PFSK-1 (cell line): ENCODE results near the gene MAP2.

ENCODE experiments used
- FOXP2 ChIP-seq: optimal IDR thresholded peaks from 2 replicates; pipeline ENCODE3; 2011; ENCODE audit warnings: borderline replicate concordance, control low read depth, inconsistent platforms; ENCODE audit not compliant: insufficient read depth; ENCODE audit errors: extremely low read length, extremely low read depth
- POLR2AphosphoS5 ChIP-seq: IDR thresholded peaks from 2 replicates; pipeline ENCODE4 v1.6.1; 2012; ENCODE audit warnings: low read depth, mild to moderate bottlenecking, control low read depth, low read length, moderate library complexity
- SIN3A ChIP-seq: IDR thresholded peaks from 2 replicates; pipeline ENCODE4 v1.6.1; 2012; ENCODE audit warnings: mild to moderate bottlenecking, low read length, moderate library complexity, borderline replicate concordance; ENCODE audit not compliant: insufficient read depth
- TAF1 ChIP-seq: IDR thresholded peaks from 2 replicates; pipeline ENCODE4 v1.6.1; 2012; ENCODE audit warnings: low read length, control low read depth, borderline replicate concordance; ENCODE audit not compliant: insufficient read depth
- TF ChIP-seq, protein P1 (sequence below), 2 experiments: IDR thresholded peaks; 2 replicates each; pipeline versions ENCODE4 v1.6.1 to v1.8.0; 2011 to 2012; ENCODE audit warnings: low read depth in 2 of 2, low read length in 2 of 2, control low read depth in 1 of 2, inconsistent platforms in 1 of 2, mild to moderate bottlenecking in 1 of 2, moderate library complexity in 1 of 2; ENCODE audit not compliant: insufficient read depth in 1 of 2

Gene MAP2

GRCh38 chr2:209682646-209683045 lies 258.8 kb downstream of the MAP2 start:
- TF ChIP-seq TAF1: no peak
- TF ChIP-seq SIN3A: no peak
- TF ChIP-seq FOXP2: no peak
- TF ChIP-seq, protein P1, sequence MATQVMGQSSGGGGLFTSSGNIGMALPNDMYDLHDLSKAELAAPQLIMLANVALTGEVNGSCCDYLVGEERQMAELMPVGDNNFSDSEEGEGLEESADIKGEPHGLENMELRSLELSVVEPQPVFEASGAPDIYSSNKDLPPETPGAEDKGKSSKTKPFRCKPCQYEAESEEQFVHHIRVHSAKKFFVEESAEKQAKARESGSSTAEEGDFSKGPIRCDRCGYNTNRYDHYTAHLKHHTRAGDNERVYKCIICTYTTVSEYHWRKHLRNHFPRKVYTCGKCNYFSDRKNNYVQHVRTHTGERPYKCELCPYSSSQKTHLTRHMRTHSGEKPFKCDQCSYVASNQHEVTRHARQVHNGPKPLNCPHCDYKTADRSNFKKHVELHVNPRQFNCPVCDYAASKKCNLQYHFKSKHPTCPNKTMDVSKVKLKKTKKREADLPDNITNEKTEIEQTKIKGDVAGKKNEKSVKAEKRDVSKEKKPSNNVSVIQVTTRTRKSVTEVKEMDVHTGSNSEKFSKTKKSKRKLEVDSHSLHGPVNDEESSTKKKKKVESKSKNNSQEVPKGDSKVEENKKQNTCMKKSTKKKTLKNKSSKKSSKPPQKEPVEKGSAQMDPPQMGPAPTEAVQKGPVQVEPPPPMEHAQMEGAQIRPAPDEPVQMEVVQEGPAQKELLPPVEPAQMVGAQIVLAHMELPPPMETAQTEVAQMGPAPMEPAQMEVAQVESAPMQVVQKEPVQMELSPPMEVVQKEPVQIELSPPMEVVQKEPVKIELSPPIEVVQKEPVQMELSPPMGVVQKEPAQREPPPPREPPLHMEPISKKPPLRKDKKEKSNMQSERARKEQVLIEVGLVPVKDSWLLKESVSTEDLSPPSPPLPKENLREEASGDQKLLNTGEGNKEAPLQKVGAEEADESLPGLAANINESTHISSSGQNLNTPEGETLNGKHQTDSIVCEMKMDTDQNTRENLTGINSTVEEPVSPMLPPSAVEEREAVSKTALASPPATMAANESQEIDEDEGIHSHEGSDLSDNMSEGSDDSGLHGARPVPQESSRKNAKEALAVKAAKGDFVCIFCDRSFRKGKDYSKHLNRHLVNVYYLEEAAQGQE (IDR thresholded peaks at IDR 0.05; ENCODE audit: insufficient read depth in 1 of 2, low read depth in 2 of 2, low read length in 2 of 2): no peak
- TF ChIP-seq POLR2AphosphoS5: no peak

GRCh38 chr2:209685340-209685739 lies 261.5 kb downstream of the MAP2 start:
- TF ChIP-seq POLR2AphosphoS5 (no peak), TAF1 (no peak), FOXP2 (no peak), SIN3A (no peak)
- TF ChIP-seq, protein P1 (IDR thresholded peaks at IDR 0.05; ENCODE audit: insufficient read depth in 1 of 2, low read depth in 2 of 2, low read length in 2 of 2): no peak

GRCh38 chr2:209685963-209686362 lies 262.1 kb downstream of the MAP2 start:
- TF ChIP-seq, protein P1 (IDR thresholded peaks at IDR 0.05; ENCODE audit: insufficient read depth in 1 of 2, low read depth in 2 of 2, low read length in 2 of 2): no peak
- no peak for TF ChIP-seq SIN3A
- TF ChIP-seq POLR2AphosphoS5: no peak
- no peak for TF ChIP-seq TAF1
- no peak for TF ChIP-seq FOXP2

DNA sequence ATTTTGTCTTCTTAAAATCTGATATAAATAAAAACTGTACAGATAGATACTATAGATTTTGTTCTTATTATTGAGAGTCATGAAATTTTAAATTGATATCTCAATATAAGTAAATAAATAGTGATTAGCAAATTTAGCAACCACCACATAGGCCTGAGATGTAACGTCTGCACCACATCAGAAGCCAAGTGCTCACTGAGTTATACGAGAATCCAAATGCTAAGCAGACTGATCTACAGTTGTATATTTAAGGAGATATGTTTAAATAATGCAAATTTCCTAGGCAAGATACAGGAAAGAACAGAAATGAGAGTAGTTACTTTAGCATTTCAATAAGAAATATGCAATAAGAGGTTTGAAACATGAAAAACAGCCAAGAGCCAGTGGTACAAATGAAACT lies 262.6 kb downstream of the MAP2 start:
- no peak for TF ChIP-seq SIN3A
- TF ChIP-seq, protein P1 (IDR thresholded peaks at IDR 0.05; ENCODE audit: insufficient read depth in 1 of 2, low read depth in 2 of 2, low read length in 2 of 2): no peak
- no peak for TF ChIP-seq POLR2AphosphoS5
- TF ChIP-seq TAF1: no peak
- no peak for TF ChIP-seq FOXP2

DNA sequence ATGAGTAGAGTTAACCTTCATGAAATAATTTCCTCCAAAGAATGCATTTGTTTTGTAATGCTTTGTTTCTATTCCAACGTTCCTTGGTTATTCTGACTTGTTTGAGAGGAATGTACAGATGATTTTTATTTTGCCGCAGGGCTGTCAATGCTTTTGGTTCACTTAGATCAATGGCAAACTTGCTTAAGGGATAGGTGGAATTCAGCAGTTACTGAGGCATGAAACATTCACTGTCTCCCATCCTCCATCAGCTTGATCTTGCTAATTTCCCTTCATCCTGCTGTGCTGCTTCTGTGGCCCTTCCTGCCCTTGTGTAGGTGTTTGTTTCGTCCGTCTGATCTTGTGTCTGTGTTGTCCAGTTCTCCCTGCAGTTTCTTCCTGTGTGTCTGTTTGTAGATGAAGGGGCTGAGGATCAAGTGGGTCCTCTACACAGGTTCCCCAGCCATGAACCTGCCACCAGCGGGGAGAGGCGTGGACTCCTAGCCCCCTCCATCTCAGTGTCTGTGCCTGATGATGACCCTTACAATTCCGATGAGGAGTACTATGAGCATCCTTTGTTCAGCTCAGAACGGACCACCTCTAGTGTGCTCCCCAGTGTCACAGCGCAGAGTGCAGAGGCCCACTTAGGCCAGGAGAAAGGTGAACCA lies 263.6 kb downstream of the MAP2 start:
- TF ChIP-seq SIN3A: no peak
- TF ChIP-seq TAF1: no peak
- TF ChIP-seq, protein P1 (IDR thresholded peaks at IDR 0.05; ENCODE audit: insufficient read depth in 1 of 2, low read depth in 2 of 2, low read length in 2 of 2): no peak
- TF ChIP-seq POLR2AphosphoS5: no peak
- no peak for TF ChIP-seq FOXP2
